Fibroblast of upper back skin (primary cell): Measurements from ENCODE around the gene USP51.
"Not testable (repeated sequence)": the region's sequence is repeated elsewhere in the genome, so short reads cannot be mapped to it uniquely, and the experiment has no call there.

Experiments
- DNase-seq: peaks from one replicate; pipeline ENCODE4 v3.0.0-alpha.2; 2013

The USP51 gene

DNA sequence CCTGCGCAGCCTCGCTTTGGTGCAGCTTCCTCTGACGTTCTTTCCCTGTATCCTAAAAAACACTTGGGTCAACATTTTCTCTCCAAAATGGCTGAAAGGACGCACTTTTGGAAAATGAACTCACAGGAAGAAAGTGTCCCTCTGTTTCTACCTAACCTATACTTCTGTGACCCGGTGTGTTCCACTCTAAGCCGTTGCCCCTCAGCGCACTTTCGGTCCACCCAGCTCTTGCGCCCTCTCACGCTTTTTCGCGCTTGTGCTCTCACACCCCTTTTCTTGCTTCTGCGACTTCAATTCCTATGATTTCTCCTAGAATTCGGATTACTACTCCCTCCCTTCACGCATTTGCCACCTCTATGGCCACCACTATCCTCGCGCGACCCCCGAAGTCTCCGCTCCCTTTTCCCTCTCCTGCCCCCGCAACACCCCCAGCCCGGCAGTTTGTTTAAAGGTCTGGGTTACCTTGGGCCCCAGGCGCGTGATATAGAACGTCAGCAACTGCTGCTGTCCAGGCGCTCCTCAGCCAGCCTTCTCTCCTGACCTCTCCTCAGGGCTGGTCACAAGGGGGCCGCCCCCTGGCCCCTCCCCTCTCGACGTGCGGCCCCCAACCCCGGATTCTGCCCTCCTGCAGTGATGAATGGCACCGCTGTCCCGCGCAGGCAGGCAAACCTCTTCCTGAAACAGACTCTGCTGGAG lies at the start of gene USP51:
TSS of gene USP51 (minus strand) at position 535 of the 696 bp plus-strand sequence. CDS start 909 bp downstream, outside the sequence.
- peak; percentile 11 for DNase-seq

GRCh38 chrX:55524487-55524886 lies 34.8 kb upstream of the USP51 start:
- DNase-seq = peak; percentile 0

DNA sequence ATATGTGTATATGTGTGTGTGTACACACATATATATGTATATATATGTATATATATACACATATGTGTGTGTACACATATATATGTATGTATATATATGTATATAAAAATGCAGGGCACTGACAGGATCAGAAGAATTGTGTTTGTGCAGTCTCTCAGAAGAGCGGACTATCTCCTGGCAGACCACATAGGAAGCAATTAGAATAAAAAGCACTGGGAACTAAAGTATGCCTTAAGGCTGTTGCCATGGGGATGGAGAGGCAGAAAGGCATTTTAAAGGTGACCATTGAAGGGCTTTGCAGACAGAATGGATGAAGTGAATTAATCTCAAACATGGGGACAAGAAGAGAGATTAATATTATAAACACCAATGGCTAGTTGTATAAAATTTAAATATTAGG lies 33.7 kb upstream of the USP51 start:
- no peak for DNase-seq

DNA sequence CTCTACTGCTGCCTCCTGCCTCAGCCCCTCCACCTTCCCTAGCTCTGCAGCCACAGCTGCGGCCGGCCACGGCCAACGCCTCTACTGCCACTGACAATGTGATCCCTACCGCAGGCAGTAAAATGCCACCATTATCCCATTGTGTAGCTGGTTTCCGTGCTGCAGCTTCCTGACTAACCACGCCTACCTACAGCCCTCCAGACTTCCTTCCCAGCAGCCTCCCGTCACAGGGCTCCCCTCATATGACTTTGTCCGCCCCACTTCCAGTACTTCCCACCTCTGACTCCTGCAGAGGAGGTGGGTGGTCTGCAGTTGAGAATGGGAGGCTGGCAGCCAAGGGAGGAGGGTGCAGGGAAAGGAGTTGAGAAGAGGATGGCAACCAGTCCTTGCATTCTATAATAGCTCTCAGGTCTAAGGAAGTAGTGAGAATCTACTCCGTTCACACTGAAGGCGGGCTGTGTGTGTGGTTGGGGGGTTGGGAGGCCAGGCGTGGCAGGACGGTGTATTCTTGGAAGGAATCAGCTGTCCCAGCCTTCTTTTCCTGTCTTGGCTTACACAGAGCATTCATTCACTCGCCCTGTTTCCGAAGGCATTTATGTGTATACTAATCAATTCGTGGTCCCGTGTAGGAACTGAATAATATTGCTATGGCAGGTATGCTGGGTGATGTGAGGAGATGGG lies 33.1 kb upstream of the USP51 start:
- DNase-seq = no peak

DNA sequence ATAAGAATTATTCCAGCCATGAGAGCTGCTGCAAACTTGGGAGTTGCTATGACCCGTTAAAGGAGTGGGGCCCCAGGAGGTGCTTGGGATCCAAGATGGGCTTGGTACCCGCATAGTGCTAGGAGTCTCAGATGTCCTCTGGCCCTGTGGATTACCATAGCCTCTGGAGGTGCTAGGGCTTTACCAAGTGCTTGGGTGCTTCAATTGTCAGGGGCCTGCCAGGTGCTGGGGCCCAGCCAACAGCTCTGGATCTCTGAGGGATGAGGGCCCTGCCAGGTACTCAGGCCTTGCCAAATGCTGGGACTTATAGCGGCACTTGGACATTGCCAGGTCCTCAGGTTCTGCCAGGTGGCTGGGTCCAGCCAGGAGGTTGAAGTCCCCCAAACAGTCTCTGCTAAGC lies 32.0 kb upstream of the USP51 start:
- DNase-seq = no peak

GRCh38 chrX:55516794-55517481 lies 27.3 kb upstream of the USP51 start:
- not testable (repeated sequence) for DNase-seq

GRCh38 chrX:55513045-55513737 lies 23.5 kb upstream of the USP51 start:
- DNase-seq = not testable (repeated sequence)

DNA sequence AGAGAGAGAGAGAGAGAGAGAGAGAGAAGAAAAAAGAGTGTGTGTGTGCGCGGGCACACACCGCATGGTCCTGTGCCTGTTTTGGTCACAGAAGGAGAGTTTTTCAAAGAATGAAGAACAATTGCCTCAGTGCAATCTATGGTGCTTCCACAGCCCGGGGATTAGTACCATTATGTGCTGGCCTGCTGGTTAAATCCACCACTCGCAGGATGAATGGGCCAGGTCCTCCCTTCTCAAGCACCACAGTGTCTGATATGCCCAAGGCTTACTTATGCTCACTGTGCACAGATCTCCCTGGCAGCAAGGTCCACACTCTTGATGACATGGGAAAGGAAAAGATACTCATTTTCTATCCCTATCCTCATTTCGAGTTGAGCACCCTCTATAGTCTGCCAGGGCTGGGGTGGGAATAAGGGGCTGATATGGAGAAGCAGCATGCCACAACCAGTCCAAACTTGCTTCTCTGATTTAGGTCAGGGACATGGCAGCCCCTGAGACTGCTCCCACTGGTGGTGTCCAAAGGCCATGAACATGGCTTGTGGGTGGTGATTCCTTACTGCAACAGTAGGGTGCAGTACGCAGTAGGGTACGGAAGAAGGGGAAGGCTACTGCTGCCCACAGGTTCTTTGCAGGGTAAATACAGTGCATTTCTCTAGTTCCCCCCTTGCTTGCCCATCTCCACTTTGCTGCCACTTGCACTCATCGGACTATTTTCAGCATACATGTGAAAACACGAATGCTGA lies 18.9 kb upstream of the USP51 start:
- not testable (repeated sequence) for DNase-seq

GRCh38 chrX:55507699-55508098 lies 18.1 kb upstream of the USP51 start:
- DNase-seq = not testable (repeated sequence)

- not testable (repeated sequence) for DNase-seq
Measured at GRCh38 chrX:55507010-55507409, 17.4 kb upstream of the USP51 start.

GRCh38 chrX:55490974-55491373 lies 1.3 kb upstream of the USP51 start:
- DNase-seq = no peak

DNA sequence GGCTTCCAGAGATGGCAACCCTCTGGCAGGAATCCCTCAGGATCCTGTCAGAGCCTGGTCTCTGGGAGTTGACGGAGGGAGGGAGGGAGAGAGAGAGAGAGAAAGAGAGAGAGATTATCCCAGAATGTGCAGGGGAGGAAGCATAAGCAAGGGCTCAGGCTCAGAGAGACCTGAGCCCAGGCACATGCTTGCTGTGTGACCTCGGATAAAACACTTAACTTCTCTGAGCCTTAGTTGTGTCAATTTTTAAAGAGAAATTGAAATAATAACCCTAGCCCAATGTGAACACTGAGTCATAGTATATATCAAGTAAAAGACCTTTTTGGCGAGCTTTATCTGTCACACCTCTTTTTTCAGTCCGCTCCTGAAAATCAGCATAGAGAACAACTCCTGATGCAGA lies 473 bp upstream of the USP51 start:
- DNase-seq = no peak

DNA sequence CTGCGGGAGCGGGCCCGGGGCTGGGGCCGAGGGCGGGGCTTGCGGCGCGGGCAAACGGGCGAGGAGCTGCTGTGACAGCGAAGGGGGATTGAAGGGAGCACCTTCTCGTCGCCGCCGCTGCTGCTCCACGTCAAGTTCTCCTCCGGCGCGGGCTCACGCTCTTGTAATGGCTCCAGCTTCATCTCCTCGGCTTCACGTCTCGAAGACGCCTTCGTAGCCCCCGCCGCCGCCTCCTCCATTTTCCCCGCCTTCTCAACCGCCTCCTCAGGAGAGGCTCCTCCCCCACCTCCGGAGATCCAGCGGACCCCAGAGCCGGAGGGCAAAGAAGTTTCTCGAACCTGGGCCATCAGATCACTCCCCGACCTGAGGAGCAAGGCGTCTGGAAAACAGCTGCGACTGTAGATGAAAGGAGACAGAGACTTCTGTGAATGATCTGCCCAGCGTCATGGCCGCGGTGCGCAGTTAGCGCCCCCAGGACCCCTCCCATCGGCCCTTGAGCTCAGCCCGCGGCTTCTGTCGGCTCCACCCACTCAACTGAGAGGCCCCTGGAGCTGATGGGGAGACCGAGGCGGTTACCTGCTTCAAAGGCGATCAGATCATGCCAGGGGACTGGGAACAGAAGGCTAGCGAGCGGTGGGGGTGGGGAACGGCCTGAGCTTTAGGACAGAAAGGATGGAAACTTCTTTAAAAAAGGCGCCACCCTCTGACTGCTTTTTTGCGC lies 895 bp downstream of the USP51 start:
- peak; percentile 58 for DNase-seq

GRCh38 chrX:55488006-55488592 lies 1.5 kb downstream of the USP51 start:
- DNase-seq = no peak

DNA sequence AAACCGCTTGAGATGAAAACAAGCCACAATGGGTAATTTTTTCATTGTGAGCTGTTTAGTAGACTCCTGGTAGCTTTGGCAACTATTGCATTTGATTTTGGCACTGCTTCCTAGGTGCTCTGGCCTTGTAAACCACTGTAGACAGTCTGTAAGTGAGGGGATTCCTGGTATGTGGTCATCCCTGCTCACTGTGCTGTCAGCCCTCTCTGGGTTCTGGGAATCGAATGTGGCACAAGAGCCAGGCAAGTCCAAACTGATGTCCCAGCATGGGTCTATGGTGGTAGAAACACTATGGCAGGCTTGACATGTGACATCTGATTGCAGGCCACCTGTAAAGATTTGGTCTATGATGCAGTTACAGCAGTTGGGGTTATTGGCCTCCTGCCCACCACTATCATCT lies 2.5 kb downstream of the USP51 start:
- DNase-seq = no peak

DNA sequence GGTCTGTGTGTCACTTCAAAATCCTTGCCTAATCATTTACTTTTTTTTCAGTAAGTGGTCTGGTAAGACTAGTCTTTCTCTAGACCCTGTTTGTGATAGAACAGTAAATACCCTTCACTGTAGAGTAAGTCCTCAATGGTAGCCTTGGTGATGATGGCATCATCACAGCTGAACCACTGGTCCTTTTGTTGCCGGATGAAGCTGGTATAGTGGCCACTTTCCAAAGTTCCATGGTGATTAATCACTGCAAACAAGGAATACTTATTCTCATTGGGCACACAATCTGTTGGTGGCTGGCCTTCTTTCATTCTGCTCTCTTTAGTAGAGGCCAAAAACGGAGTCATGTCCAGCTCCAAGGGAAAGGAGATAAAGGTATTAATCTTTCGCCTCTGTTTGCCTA lies 2.9 kb downstream of the USP51 start:
- peak; percentile 2 for DNase-seq

DNA sequence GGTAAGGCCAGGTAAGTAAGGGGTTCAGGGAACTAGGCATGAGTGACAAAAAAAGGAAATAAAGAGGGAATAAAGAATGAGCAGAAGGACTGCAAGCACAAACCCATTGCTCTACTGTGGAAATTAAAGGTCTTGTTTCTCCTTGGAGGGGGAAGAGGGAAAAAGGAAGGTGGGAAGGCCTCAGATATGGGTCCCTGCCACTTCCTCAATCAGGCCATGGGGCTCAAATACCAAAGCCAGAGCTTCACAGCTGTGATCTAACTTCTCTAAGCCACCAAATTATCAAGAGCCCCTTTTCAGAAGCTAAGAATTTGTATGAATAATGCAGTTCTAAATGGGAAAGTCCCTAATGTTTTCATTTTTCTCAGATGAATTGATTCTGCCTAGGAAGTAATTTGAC lies 4.7 kb downstream of the USP51 start:
- DNase-seq = no peak

DNA sequence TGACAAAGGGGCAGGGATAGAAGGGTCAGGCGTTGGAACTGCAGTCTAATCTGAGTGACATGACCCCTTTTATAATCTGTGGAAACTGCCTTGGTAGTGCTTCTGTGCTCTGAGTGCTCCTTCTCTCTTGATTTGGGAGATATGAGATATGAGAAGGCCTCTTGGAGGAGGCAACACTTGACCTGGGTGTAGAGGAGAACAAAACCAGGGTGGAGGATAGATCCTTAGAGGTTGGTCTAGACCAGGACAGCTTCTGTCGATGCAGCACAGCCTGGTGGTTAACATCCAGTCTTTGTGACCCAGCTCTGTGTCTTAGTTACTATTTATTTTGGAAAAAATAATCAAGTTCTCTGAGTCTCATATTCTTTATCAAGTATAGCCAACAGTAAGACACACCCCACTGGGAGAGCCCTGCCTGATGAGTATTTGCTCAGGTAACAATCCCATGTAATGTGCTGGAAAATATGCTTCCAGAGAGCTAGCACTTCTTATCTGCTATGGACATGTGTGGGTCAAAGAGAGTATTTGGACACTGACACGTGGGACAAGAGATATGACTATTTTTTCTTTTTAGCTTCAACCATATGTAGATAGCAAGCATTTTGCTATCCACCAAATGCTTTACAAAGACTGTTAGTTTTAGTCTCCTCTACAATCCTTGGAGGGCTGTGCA lies 9.1 kb downstream of the USP51 start:
- DNase-seq = no peak

GRCh38 chrX:55479956-55480355 lies 9.7 kb downstream of the USP51 start:
- not testable (repeated sequence) for DNase-seq

GRCh38 chrX:55465791-55466190 lies 23.9 kb downstream of the USP51 start:
- DNase-seq = not testable (repeated sequence)

- not testable (repeated sequence) for DNase-seq
Measured at GRCh38 chrX:55465108-55465507, 24.5 kb downstream of the USP51 start.
